ENCODE measurements around the gene FAM117A.

The FAM117A gene

DNA sequence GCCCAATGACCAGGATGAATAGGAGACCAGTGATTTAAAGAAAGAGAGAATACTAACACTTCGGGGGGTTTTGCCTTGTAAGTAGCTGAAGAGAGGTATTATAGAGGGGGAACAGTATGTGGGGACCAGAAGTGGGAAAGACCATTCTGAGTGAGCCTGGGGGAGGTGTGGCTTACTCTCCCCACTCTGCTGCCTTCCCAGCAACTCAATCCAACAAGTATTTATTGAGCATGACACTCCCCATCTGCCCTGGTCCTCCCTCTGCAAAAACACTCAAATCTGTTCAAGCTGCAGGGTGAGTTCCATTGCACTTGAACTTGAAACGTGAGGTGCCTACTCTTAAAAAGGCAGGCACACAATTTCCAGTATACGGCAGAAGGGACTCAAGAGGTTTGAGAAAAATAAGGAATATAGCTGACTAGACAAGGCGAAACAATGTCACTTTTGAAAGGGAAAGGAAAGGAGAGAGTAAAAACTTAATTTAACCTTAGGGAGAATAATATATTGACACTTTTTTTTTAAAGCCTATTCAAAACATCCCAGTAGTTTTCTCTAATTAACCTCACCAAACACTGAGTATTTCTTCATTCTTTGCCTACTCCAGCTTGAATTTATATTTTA, 8.2 kb downstream of the FAM117A start:
- no peak for DNase-seq (ENCODE audit: low spot score)
- no peak for TF ChIP-seq CTCF (IDR thresholded peaks at IDR 0.05; ENCODE audit: extremely low read depth, missing control alignments)

DNA sequence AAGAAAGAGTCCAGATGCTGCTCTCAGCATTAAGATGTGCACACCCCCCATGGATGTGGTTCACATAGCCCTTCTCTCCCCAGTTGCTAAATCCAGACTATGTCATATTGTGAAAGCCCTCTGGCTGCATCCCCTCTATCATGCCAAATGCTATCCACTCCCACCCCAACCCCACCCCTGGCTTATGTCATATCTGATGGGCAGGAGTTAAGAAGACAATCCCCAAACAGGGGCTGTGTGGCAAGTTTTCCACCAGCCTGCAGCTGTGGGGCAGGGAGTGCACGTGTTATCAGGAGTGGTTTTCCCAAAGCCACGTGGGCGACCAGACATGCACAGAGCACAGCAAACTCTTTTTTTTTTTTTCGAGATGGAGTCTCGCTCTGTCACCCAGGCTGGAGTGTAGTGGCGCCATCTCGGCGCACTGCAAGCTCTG, 10.0 kb downstream of the FAM117A start:
- DNase-seq (ENCODE audit: low spot score), result no peak
- TF ChIP-seq CTCF (IDR thresholded peaks at IDR 0.05; ENCODE audit: extremely low read depth, missing control alignments), result no peak

DNA sequence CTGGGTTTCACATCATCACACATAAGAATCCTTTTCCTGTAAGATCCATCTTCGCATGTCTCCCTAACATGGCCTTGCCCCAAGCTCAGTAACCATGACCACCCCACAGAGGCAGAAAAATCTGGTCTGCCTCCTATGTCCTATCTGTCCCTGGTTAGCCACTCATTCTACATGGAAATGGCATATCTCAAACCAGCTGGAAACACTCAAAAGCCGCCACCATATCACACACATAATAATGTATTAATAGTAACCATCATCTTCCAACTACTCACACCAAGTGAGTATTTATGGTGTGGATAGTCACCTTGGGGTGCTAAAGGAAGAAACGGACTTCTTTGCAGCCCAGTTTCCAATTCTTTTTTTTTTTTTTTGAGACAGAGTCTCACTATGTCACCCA, 11.4 kb downstream of the FAM117A start:
- DNase-seq (ENCODE audit: low spot score), result no peak
- TF ChIP-seq CTCF (IDR thresholded peaks at IDR 0.05; ENCODE audit: extremely low read depth, missing control alignments), result no peak

DNA sequence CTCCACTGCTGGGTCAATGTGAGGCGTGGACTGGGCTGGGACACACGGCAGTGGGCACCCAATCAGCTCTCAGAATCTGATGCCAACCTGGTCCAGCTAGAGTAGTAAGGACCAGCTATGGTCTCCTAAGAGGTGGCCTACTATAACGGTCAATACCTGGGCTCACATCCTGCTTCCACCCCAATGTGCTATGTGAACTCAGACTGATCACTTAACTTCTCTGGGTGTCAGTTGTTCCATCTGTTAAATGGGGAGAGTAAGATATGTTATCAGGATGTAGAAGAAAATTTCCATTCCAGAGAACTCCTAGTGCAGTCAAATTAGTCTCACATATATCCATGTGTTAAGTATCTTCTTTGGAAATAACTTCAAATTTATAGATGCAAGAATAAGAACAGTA, 14.2 kb downstream of the FAM117A start:
- DNase-seq (ENCODE audit: low spot score), result no peak
- TF ChIP-seq CTCF (IDR thresholded peaks at IDR 0.05; ENCODE audit: extremely low read depth, missing control alignments), result no peak

GRCh38 chr17:49748791-49749190, 15.1 kb downstream of the FAM117A start:
- DNase-seq (ENCODE audit: low spot score), result peak; percentile 83
- no peak for TF ChIP-seq CTCF (IDR thresholded peaks at IDR 0.05; ENCODE audit: extremely low read depth, missing control alignments)

- DNase-seq (ENCODE audit: low spot score), result no peak
- no peak for TF ChIP-seq CTCF (IDR thresholded peaks at IDR 0.05; ENCODE audit: extremely low read depth, missing control alignments)
Observed at GRCh38 chr17:49748223-49748622, 15.7 kb downstream of the FAM117A start.

DNA sequence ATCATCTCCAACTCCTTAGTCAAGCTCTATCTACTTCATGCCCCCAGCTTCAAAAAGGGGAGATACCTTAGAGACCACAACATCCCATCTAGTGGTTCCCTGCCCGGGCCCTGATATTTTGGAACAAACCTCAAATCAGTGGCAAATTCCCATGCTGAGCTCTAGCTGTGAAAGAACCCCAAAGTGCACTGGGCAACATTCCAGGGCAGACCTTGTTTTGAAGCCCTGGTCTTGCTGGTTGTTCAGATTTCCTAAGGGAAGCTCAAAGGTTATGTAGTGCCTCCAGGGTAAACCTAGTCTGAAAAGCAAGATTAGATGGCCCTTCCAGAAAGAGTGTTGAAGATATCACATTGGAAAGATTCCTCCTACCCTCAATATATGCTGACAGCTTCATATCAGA, 16.3 kb downstream of the FAM117A start:
- TF ChIP-seq CTCF (IDR thresholded peaks at IDR 0.05; ENCODE audit: extremely low read depth, missing control alignments), result no peak
- DNase-seq (ENCODE audit: low spot score), result no peak

Measured in GM20000 (cell line).